HG02870 (cell line): ENCODE results near the gene NOX5.

Experiments
- ATAC-seq: cut with Tn5 transposase; IDR thresholded peaks from one replicate; pipeline ENCODE4 v1.9.1; 2021; ENCODE audit warnings: mild to moderate bottlenecking, moderate library complexity; ENCODE audit not compliant: unreplicated experiment

Gene NOX5

DNA sequence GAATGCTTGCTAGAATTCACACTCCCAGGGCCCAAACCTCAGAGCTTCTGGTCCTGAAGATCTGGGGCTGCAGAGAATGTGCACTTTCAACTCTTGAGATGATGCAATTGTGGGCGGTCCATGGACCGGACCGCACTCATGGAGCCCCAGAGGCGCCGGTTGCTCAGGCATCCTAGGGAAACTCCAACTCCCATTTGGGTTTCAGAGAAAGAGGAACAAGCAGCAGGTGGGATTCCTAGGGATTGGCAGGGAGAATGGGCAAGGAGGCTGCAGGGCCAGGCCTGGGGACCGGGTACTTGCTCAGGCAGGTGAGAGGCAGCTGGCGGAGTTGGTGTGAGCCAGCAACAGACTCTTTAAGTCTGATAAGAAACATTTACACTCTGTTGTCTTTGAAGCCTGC is 3.5 kb downstream of the NOX5 start:
- ATAC-seq = no peak

DNA sequence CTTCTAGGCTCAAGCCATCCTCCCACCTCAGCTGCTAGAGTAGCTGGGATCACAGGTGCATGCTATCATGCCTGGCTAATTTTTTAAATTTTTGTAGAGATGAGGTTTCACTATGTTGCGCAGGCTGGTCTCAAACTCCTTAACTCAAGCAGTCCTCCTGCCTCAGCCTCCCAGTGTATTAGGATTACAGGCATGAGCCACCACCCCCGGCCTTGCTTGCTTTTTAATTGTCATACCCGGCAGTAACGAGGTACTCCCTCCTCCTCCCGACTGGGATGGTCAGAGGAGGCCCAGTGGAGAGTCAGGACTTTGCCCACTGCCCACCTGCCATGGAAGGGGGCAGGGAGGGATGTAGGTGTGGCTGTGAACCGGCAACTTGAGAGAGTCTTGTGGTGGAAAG is 4.5 kb downstream of the NOX5 start:
- ATAC-seq = no peak

DNA sequence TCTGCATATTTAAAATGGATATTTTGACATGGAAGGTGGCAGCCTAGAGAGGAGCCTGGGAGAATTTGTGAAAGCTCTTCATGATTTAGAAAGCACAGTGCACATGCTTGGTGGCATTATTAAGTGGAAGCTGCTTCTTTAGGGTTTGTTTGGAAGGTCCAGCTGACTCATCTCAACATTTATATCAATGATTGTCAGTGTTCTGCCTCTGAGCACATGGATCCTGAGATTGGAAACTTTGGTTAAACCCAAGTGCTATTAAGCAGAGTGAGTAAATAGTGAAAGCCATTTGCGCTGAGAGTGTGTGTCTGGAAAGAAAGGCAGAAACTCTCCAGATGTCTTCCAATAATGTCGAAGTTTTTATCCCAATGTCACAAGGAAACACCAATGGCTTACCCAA is 7.4 kb downstream of the NOX5 start:
- ATAC-seq = no peak

DNA sequence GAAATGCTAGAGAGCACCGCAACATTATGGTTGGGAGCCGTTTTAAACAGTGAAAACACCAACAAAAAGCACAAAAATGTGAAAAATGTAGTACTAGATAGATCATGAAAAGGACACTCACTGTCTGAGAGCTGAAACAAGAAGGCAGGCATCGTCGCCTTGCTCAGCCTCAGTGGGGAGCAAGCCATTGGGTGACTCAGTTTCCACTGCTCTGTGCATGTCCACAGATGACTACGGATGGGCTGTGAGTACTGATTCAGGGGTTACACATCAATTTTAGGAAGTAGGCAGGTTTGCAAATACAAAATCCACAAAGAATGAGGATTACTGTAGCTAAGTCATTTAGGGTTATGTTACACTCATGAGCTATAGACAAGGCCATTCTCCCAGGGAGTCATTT is 10.8 kb downstream of the NOX5 start:
- no peak for ATAC-seq

GRCh38 chr15:69026355-69026754 is 11.9 kb downstream of the NOX5 start:
- no peak for ATAC-seq

DNA sequence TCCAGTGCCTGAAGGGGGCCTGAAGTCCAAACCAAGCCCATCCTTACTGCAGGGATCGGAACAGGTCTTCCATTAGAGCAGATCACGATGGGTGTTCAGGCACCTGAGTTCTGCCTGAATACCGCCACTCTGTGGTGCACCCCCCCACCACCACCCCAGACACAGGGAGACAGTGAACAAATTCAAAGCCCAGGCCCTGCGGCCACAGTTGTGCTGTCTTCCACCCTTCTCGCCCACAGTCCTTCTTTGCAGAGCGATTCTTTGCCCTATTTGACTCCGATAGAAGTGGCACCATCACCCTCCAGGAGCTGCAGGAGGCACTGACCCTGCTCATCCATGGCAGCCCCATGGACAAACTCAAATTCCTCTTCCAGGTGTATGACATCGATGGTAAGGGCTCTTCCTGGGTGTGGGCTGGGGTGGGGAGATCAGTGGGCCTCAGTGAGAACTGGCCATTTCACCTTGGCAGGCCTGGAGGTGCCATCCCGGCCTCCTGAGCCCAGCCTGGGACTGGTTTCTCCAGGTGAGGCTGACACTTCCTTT is 13.6 kb downstream of the NOX5 start:
- ATAC-seq = no peak

DNA sequence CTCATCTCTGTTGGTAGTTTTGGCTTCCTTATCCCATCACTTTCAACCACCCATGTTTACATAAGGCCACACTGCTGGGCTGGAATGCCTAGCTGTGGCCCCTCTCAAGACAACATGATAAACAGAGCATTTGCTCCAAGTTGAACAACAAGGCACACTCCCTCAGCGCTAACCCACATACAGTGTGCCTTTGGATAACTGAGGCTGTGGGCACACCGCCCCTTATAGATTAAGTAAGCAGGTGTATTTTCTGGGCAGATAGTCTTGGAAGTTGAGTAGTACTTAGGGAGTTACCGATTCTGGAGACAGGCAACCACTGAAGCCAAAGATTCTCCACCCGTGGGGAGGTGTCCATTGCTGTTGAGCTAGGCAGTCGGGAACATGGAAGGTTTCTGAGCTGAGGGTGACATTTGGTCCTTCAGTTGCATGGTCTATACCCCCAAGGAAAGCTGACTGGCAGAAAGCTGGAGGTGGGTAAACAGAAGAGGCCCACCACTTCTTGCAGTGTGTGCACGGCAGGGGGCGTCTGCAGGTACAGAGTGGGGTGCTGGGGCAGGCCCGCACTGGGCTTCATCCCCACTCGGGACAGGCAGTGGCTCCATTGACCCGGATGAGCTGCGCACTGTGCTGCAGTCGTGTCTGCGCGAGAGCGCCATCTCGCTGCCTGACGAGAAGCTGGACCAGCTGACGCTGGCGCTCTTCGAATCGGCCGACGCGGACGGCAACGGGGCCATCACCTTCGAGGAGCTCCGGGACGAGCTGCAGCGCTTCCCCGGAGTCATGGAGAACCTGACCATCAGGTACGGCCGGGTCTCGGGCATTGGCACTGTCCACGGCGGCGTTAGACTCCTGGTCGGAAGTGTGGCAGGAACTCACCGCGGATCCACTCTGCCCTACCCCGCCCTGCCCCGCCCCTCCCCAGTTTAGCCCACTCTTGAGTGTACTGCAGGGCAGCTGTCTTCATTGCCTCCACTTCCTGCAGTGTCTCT is 16.8 kb downstream of the NOX5 start:
- ATAC-seq = no peak

DNA sequence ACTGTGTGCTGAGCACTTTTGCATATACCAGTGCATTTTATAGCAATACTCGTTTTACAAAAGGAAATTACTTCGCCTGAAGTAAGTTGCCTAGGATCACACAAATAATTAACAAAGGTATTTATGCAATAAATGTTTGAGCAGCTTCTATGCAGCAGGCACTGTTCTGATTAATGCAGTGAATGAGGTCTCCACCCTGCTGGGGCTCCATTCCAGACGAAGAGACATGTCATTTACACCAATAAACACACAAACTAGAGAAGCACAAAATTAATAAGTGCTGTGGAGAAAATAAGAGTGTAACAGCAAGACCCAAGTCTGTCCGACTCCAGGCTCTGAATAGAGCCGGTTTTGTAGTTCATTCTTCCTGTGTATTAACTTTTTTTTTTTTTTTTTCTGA is 17.5 kb downstream of the NOX5 start:
- no peak for ATAC-seq

- no peak for ATAC-seq
These were observed 18.3 kb downstream of the NOX5 start for GRCh38 chr15:69032703-69033373.

DNA sequence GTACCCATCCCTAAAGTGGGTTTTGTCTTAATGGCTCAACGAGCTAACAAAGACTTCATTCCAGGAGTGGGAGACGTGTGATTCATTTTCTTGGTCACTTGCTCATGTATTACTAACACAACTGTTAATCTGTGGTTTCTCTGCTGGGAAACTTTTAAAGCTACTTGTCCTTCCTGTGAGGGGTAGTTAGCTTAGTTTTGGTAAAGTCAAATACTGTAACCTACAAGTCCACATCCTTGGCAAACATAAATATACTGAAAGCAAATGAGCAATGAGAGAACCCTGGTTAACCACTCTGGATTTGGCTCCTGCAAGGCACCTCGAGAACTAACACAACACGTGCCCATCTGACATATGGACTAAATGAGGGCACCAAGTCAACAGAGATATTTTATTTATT is 19.9 kb downstream of the NOX5 start:
- no peak for ATAC-seq

- ATAC-seq = no peak
These were observed 20.9 kb downstream of the NOX5 start for GRCh38 chr15:69035205-69035917.

DNA sequence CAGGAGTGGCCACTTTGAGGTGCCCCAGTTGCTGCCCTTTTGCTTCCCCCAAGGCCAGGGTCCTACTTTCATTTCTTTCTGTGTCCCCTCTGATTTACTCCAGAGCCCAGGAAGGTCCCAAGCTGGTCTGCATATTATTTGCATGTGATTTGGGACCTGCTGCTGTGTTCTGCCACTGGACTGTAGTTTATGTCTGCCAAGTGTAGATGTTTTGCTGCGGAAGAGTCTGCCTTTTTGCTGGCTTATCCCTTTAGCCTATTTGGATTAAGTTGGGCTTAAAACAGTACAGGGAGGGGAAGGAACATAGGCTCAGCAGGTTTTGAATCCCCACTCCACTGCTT is 21.4 kb downstream of the NOX5 start:
- no peak for ATAC-seq

- ATAC-seq = no peak
These were observed 22.3 kb downstream of the NOX5 start for GRCh38 chr15:69036826-69037225.

- ATAC-seq = no peak
These were observed 23.0 kb downstream of the NOX5 start for GRCh38 chr15:69037482-69037881.

DNA sequence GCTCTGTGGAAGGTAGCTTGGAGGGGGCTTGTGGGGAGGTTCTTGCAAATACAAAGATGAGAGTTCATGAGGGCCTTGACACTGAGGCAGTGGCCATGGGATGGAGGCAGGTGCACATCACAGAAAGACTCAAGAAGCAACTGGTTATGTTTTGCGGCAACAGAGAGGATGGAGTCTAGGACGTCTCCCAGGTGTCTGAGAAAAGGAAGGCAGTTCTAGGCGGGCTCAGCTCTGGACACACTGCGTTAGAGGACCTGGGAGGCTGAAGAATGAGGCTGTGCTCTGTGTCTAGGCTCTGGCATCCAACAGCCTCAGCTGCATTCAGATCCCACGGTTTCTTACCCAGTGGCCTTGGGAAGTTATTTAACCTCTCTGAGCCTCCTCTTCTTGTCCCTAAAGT is 23.5 kb downstream of the NOX5 start:
- no peak for ATAC-seq

DNA sequence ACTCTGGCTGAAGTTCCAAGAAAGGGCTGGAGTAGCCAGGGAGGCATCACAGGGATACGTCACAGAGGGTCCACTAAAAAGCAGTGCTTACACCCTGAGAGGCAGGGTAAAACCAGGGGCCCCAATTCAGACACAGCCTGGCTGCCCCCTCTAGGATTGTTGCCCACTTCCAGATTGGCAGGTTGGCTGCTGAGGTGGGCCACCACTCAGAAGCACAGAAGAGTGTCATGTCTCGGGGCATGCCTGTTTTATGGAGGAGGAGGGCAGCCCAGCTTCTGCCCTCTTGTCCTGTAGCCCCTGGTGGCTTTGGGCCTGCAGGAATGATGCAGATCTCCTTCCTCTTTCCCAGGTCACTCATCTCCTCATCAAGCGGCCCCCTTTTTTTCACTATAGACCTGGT is 24.0 kb downstream of the NOX5 start:
- no peak for ATAC-seq

GRCh38 chr15:69039516-69040225 is 25.2 kb downstream of the NOX5 start:
- no peak for ATAC-seq

DNA sequence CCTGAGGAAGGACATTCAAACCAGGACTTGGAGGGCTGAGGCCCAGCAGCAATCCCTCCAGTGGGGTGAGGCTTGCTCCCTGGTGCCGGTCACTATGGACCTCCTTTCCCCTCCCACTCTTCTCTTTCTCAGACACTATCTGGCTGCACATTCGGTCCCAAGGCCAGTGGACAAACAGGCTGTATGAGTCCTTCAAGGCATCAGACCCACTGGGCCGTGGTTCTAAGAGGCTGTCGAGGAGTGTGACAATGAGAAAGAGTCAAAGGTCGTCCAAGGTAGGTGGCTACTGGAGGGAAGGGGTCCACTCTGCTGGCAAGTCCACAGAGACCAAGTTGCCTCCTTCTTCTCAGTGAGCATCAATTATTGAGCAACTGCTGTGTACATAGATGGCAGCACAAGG is 28.0 kb downstream of the NOX5 start:
- ATAC-seq = no peak

GRCh38 chr15:69045802-69046201 is 31.3 kb downstream of the NOX5 start:
- ATAC-seq = no peak

- no peak for ATAC-seq
These were observed 32.3 kb downstream of the NOX5 start for GRCh38 chr15:69046781-69047180.

DNA sequence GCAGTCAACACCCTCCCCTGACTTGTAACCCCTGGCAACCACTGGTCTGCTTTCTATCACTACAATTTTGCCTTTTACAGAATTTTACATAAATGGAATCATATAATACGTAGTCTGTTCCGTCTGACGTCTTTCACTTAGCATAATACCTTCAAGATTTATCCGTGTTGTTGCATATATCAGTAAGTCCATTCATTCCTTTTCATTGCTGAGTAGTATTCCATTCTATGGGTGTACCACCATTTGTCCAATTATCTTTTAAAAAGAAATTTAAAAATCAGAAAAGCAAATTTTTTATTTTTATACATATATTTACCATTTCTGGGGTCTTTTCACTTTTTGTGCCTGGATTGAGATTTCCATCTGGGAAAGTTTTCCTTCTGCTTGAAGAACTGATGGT is 35.5 kb downstream of the NOX5 start:
- ATAC-seq = no peak
